CD1c-positive myeloid dendritic cell (primary cell): ENCODE results near the gene RANBP3.
"Not testable (repeated sequence)": the region's sequence is repeated elsewhere in the genome, so short reads cannot be mapped to it uniquely, and the experiment has no call there.

ENCODE experiments used
- DNase-seq: peaks from one replicate; pipeline ENCODE4 v3.0.0-alpha.2; 2016; ENCODE audit errors: extremely low spot score

RANBP3 gene

GRCh38 chr19:5966215-5966614 lies 11.7 kb downstream of the RANBP3 start:
- DNase-seq = no peak

GRCh38 chr19:5964816-5965565 lies 12.9 kb downstream of the RANBP3 start:
- DNase-seq = no peak

DNA sequence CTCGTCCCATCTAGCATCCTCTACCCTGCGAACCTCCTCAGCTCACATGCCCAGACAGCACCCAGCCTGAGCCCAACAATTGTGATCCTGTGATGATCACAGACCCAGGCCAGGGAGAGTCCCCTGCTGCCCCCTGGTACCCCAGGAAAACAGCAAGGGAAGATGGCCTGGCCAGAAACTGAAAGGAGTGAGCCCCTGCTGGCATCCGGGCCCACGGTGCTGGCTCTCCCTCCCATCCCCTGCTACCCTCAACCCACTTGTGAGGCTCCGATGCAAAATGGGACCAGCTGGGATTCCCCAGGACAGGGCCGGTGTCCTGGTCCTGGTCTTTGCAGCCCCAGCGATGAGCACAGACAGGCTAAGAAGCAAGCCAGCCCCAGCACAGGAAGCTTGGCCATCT lies 14.1 kb downstream of the RANBP3 start:
- no peak for DNase-seq

DNA sequence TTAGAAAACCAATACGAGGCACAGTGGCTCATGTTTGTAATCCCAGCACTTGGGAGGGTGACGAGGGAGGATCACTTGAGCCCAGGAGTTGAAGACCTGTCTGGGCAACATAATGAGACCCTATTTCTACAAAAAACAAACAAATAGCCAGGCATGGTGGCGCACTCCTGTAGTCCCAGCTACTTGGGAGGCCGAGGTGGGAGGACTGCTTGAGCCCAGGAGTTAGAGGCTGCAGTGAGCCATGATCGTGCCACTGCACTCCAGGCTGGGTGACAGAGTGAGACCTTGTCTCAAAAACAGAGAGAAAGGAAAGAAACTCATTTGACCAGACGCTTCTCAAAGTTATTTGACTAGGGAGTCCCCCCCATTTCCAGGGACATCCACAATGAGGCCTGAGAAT lies 14.7 kb downstream of the RANBP3 start:
- DNase-seq = not testable (repeated sequence)

- peak; percentile 85 for DNase-seq
These were observed 15.7 kb downstream of the RANBP3 start for GRCh38 chr19:5961969-5962945.

DNA sequence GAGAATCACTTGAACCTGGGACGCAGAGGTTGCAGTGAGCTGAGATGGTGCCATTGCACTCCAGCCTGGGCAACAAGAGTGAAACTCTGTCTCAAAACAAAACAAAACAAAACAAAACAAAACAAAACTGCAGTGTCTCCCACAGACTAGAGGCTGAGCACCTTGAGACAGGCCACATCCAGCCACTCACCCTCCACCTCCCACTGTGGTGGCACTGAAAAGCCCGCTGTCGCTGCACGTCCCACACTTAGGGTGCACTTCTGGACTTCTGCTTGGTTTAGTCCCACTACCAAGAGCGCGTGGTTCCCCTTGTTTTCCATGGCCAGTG lies 16.3 kb downstream of the RANBP3 start:
- not testable (repeated sequence) for DNase-seq

- DNase-seq = no peak
These were observed 17.6 kb downstream of the RANBP3 start for GRCh38 chr19:5960005-5961001.

DNA sequence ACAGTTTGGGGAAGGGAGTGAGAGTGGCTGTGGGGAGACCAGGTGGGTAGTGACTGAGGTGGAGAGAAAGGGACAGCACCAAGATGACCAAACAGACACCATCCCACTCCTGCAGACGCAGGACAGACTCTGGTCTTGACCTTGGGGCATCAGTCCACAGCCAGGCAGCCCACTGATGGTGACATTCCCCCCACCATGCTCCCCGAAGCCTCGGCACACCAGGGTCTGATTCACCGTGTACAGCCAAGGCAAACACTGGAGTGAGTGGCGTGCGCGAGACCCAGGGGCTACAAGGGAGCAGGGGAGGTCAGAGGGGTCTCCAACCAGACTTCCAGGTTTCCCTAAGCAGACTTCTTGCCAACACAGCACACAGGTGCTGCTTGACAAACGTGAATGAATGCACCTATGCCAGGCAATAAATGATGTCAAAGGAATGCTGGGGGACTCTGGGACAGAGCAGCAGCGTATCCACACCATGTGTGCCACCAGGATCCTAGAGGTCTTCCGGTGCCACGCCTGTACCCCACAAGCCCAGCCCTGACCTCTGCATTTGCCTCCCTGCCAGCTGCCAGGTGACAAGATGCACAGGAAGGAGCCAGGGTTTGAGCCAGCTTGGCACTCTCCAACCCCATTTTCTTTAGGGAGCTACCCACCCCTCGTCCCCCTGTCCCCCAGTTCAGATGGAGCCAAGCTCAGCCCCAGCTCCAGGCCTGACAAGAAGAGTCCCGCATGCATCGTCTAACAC lies 18.5 kb downstream of the RANBP3 start:
- DNase-seq = no peak

DNA sequence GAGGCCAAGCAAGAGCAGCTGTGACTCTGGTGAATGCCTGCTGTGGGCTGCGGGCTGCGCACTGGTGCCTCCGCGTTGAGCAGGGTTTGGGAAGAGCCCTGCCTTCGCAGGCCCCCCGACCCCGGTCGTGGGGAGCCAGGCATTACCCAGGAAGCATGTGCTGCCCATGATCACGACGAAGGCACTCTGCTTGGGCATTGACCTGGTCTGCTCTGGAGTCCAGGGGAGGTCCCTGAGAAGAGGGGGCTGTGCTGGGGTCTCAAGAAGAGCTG lies 19.2 kb downstream of the RANBP3 start:
- DNase-seq = no peak

DNA sequence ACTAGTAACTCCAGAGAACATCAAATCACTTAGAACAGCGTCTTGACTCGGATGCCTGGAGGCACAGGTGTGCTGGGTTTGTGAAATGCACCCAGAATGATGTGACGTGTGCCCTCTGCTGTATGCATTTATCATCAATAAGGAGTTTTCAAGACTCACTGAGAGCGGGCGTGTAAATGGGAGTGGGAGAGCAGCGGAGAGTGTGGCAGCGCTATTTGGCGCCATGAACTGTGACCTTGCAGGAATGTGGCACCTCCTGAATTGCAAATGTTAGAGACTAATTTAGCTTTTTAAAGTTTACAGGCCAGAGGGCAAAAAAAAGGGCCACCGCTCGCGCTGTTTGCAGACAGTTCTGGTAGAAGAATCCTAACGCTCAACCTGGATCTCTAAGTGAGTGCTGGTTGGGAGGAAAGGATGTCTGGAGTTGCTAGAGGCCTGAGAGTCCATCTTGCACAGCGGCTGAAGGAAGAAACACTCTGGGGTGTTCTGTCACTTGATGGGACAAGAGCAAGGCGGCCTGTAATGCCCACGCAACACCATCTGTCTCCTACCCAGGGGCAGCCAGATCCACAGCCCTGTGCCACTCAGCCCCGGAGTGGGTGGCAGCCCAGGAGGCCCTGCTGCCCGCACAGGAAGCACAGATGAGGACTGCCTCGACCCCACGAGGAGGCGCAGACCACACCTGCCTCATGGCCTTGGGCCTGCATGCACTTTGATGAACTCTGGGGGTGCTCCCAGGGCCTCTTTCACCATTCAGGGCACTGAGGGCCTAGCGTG lies 19.7 kb downstream of the RANBP3 start:
- no peak for DNase-seq

- DNase-seq = no peak
These were observed 20.8 kb downstream of the RANBP3 start for GRCh38 chr19:5957170-5957569.

DNA sequence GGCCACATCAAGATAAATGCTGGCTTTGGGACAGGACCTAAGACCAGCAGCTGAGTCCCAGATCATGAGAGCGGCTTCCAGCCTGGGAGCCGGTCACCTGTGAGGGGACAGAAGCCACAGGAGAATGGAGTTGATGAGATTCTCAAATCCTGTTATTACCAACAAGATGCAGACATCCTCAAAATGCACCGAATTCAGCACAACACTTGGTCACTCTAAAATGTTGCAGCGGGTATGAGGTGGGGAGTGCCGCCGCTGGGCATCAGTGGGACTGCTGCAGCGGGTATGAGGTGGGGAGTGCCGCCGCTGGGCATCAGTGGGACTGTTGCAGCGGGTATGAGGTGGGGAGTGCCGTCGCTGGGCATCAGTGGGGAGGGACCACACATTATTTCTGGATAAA lies 21.2 kb downstream of the RANBP3 start:
- no peak for DNase-seq

- DNase-seq = no peak
These were observed 21.6 kb downstream of the RANBP3 start for GRCh38 chr19:5956323-5956722.

- DNase-seq = no peak
These were observed 22.4 kb downstream of the RANBP3 start for GRCh38 chr19:5955636-5955935.

GRCh38 chr19:5954293-5954692 lies 23.6 kb downstream of the RANBP3 start:
- no peak for DNase-seq

DNA sequence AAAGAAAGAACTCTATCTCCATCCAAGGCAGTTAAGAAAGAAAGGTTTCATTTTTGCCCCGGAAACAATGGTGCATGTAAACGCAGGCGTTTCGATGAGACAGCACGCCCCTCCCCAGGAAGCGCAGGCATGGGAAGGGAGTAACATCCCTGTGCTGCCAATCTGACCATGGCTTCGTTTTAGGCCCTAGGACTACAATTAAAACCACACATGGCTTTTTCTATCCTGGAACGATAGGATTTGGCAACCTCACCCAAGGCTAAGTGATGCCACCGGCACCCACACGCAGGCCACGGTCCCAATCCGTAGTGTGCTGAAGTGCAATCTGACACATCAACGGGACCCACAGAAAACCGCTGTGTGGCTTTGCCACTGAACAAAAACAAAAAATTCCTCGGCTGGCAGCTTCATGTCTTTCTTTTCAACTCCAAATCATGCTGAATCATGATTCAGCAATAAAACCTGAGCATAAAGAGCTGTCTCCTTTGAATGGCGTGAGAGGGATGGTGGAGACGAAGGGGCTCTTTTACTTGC lies 24.2 kb downstream of the RANBP3 start:
- peak; percentile 24 for DNase-seq

DNA sequence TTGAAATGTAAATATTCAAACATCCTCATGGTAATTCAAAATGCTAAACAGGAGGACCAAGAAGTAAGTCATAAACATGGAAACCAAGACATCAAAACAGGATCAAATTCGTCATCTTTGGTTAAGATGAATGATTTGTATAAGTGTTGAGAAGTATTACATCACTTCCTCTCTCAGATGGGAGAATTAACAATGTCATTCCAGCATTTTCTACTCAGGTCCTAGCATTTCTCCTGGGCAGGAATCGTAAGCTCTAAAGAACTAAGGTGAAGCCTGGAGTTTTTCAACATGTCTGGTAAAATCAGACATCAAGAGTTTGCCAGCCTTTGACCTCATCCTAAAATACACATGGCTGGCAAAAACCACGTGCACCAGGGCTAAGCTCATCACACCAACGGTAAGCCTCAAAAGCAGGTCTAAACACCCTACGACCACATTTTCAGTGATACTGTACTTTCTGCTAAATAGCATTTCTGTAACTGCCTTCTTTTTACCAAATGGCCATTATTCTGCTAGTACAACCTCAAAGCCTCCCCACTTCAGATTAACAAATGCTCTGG lies 24.8 kb downstream of the RANBP3 start:
- peak; percentile 43 for DNase-seq

DNA sequence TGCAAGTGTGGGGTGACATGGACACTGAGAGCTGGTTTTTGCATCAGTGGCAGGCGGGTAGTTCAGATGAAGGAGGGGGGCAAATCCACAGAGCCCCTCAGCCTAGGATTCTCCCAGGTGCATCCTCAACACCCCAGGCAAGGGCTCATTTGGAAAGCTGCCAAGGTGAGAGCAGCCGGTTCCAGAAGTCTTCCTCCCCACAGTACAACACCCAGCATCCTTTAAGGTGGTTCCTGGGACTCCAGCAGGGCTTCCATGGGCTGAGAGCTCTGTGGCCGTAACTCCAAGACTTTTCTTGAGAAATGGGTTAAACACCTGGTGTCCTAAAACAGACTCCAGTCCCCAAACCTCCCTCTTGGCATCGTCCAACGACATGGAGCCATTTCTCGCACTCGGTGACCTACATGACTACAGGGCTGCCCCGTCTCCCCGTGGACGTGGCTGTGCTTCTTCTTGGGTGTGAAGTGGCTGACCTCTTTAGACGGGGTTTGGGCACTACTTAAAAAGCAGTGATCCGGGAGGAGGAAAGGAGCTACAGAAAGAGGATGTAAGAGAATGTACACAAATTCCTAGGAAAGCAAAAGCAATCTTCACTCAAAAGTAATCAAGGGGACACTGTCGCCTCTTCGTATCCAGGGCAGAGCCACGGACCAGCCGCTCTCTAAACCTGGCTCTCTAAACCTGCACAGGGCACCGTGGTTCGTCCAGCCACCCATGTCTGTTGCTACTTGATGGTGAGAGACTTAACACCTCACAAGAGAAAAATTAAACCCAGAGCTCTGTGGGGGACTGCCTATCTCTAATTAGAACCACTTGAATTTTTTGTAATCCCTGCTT lies 25.5 kb downstream of the RANBP3 start:
- peak; percentile 5 for DNase-seq

GRCh38 chr19:5951338-5951861 lies 26.5 kb downstream of the RANBP3 start:
- DNase-seq = peak; percentile 66
